HEK293 (cell line): ENCODE results near the gene MTCH1.

Experiments
- CTCF ChIA-PET: fragments of 350-600 bp; formaldehyde crosslinking; extraction: SDS; loops from one replicate; lab custom pipeline; 2021; ENCODE audit warnings: antibody characterized with exemption; lab: Yijun Ruan, JAX
- POLR2A ChIA-PET: fragments of 300-600 bp; formaldehyde crosslinking; extraction: SDS; loops from one replicate; lab custom pipeline; 2020; ENCODE audit warnings: antibody characterized with exemption, inconsistent platforms; lab: Yijun Ruan, JAX
- H3K27ac ChIP-seq: fragments of 200-500 bp; sonication (Bioruptor generic); 2 replicates; pipeline ENCODE4 v1.5.1; 2014; ENCODE audit warnings: low read depth, low read length, control low read depth, inconsistent platforms; ENCODE audit errors: extremely low read depth
- H3K36me3 ChIP-seq, 2 experiments: fragments of 200-500 bp in 1 of 2; sonication (Bioruptor generic) in 1 of 2; 1 replicate in 1 of 2; 2 replicates in 1 of 2; pipeline ENCODE4 v1.5.1; 2014 to 2017; ENCODE audit warnings: inconsistent platforms in 2 of 2, low read length in 2 of 2; ENCODE audit not compliant: control insufficient read depth in 2 of 2, insufficient read depth in 1 of 2
- H3K4me1 ChIP-seq: fragments of 200-500 bp; sonication (Bioruptor generic); 2 replicates; pipeline ENCODE4 v1.5.1; 2014; ENCODE audit warnings: mild to moderate bottlenecking, low read length, inconsistent platforms; ENCODE audit not compliant: control insufficient read depth, insufficient read depth
- H3K4me3 ChIP-seq: 2 replicates; pipeline ENCODE4 v1.5.1; 2011; ENCODE audit warnings: low read depth, mild to moderate bottlenecking, control low read depth, low read length, moderate library complexity
- H3K9me3 ChIP-seq: fragments of 200-500 bp; sonication (Bioruptor generic); 2 replicates; pipeline ENCODE4 v1.5.1; 2014; ENCODE audit warnings: low read depth, low read length, inconsistent platforms; ENCODE audit not compliant: control insufficient read depth, insufficient read depth
- BCL11A ChIP-seq: fragments of 450-650 bp; formaldehyde crosslinking; IDR thresholded peaks from 2 replicates; pipeline ENCODE4 v1.5.1; 2016; ENCODE audit warnings: low read depth, missing biosample characterization, missing genetic modification characterization
- BCL11B ChIP-seq: fragments of 450-650 bp; formaldehyde crosslinking; IDR thresholded peaks from 2 replicates; pipeline ENCODE4 v1.5.1; 2016; ENCODE audit warnings: low read depth, missing biosample characterization, missing genetic modification characterization
- HOXA7 ChIP-seq: sonication (generic); formaldehyde crosslinking; IDR thresholded peaks from 2 replicates; pipeline ENCODE4 v1.8.1; 2022; ENCODE audit warnings: missing genetic modification reagents, borderline replicate concordance
- IKZF3 ChIP-seq: fragments of 450-650 bp; IDR thresholded peaks from 2 replicates; pipeline ENCODE4 v1.5.0; 2018; ENCODE audit warnings: missing biosample characterization, mild to moderate bottlenecking, missing genetic modification characterization, moderate library complexity
- KLF16 ChIP-seq: fragments of 450-650 bp; formaldehyde crosslinking; IDR thresholded peaks from 2 replicates; pipeline ENCODE4 v1.5.1; 2017; ENCODE audit warnings: missing biosample characterization, missing genetic modification characterization
- KLF8 ChIP-seq: fragments of 450-650 bp; formaldehyde crosslinking; IDR thresholded peaks from 2 replicates; pipeline ENCODE4 v1.5.1; 2016; ENCODE audit warnings: missing biosample characterization, missing genetic modification characterization
- SP3 ChIP-seq: fragments of 450-650 bp; formaldehyde crosslinking; IDR thresholded peaks from 2 replicates; pipeline ENCODE4 v1.5.1; 2016; ENCODE audit warnings: missing biosample characterization, missing genetic modification characterization
- ZBTB20 ChIP-seq: fragments of 450-650 bp; formaldehyde crosslinking; IDR thresholded peaks from 2 replicates; pipeline ENCODE4 v1.5.1; 2016; ENCODE audit warnings: missing biosample characterization, missing genetic modification characterization
- ZNF324 ChIP-seq: fragments of 450-650 bp; formaldehyde crosslinking; IDR thresholded peaks from 2 replicates; pipeline ENCODE4 v1.5.1; 2016; ENCODE audit warnings: missing biosample characterization, missing genetic modification characterization
- ZNF335 ChIP-seq: fragments of 450-650 bp; formaldehyde crosslinking; conservative IDR thresholded peaks from 2 replicates; pipeline ENCODE4 v1.5.1; 2016; ENCODE audit warnings: missing biosample characterization, missing genetic modification characterization
- ZNF600 ChIP-seq: fragments of 450-650 bp; formaldehyde crosslinking; IDR thresholded peaks from 2 replicates; pipeline ENCODE4 v1.5.1; 2016; ENCODE audit warnings: missing biosample characterization, missing genetic modification characterization
- TF ChIP-seq, protein P1 (sequence below): fragments of 450-650 bp; formaldehyde crosslinking; IDR thresholded peaks from 2 replicates; pipeline ENCODE4 v1.5.1; 2016; ENCODE audit warnings: missing biosample characterization, missing genetic modification characterization
- TF ChIP-seq, protein P2 (sequence below): fragments of 450-650 bp; formaldehyde crosslinking; IDR thresholded peaks from 2 replicates; pipeline ENCODE4 v1.5.1; 2016; ENCODE audit warnings: missing biosample characterization, missing genetic modification characterization, low read depth
- TF ChIP-seq, protein P3 (sequence below): fragments of 450-650 bp; formaldehyde crosslinking; IDR thresholded peaks from 2 replicates; pipeline ENCODE4 v1.5.1; 2016; ENCODE audit warnings: missing biosample characterization, missing genetic modification characterization
- TF ChIP-seq, protein P4 (sequence below): fragments of 450-650 bp; formaldehyde crosslinking; IDR thresholded peaks from 2 replicates; pipeline ENCODE4 v1.5.1; 2016; ENCODE audit warnings: missing biosample characterization, missing genetic modification characterization
- TF ChIP-seq, protein P5 (sequence below): fragments of 450-650 bp; formaldehyde crosslinking; IDR thresholded peaks from 2 replicates; pipeline ENCODE4 v1.5.1; 2016; ENCODE audit warnings: missing biosample characterization, missing genetic modification characterization
- TF ChIP-seq, protein P6 (sequence below): fragments of 450-650 bp; formaldehyde crosslinking; IDR thresholded peaks from 2 replicates; pipeline ENCODE4 v1.5.1; 2016; ENCODE audit warnings: missing biosample characterization, missing genetic modification characterization

The MTCH1 gene

DNA sequence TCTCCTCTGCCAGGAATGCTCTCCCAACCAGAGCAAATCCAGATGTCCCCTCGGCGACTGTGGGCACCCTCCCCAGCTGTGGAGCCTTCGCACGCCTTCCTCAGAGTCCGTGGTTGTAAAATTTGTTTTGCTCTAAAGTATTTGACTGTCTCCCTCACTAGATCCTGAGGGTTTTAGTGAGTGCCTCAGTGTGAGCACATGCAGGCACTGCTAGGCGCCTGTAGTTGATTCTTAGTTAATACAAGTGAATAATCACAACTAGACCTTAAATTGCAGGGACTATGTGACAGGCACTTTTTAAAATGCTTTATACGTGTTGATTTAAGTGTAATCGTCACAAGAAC is 680 bp upstream of the MTCH1 start (continued):
- TF ChIP-seq, protein P1, sequence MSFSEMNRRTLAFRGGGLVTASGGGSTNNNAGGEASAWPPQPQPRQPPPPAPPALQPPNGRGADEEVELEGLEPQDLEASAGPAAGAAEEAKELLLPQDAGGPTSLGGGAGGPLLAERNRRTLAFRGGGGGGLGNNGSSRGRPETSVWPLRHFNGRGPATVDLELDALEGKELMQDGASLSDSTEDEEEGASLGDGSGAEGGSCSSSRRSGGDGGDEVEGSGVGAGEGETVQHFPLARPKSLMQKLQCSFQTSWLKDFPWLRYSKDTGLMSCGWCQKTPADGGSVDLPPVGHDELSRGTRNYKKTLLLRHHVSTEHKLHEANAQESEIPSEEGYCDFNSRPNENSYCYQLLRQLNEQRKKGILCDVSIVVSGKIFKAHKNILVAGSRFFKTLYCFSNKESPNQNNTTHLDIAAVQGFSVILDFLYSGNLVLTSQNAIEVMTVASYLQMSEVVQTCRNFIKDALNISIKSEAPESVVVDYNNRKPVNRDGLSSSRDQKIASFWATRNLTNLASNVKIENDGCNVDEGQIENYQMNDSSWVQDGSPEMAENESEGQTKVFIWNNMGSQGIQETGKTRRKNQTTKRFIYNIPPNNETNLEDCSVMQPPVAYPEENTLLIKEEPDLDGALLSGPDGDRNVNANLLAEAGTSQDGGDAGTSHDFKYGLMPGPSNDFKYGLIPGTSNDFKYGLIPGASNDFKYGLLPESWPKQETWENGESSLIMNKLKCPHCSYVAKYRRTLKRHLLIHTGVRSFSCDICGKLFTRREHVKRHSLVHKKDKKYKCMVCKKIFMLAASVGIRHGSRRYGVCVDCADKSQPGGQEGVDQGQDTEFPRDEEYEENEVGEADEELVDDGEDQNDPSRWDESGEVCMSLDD (tag by site-specific recombination): 0 out of 2 replicates have a peak, but pooled peaks have one; percentile 4
- no peak for TF ChIP-seq ZNF324 (tag by site-specific recombination)
- TF ChIP-seq, protein P2, sequence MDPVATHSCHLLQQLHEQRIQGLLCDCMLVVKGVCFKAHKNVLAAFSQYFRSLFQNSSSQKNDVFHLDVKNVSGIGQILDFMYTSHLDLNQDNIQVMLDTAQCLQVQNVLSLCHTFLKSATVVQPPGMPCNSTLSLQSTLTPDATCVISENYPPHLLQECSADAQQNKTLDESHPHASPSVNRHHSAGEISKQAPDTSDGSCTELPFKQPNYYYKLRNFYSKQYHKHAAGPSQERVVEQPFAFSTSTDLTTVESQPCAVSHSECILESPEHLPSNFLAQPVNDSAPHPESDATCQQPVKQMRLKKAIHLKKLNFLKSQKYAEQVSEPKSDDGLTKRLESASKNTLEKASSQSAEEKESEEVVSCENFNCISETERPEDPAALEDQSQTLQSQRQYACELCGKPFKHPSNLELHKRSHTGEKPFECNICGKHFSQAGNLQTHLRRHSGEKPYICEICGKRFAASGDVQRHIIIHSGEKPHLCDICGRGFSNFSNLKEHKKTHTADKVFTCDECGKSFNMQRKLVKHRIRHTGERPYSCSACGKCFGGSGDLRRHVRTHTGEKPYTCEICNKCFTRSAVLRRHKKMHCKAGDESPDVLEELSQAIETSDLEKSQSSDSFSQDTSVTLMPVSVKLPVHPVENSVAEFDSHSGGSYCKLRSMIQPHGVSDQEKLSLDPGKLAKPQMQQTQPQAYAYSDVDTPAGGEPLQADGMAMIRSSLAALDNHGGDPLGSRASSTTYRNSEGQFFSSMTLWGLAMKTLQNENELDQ: no peak

DNA sequence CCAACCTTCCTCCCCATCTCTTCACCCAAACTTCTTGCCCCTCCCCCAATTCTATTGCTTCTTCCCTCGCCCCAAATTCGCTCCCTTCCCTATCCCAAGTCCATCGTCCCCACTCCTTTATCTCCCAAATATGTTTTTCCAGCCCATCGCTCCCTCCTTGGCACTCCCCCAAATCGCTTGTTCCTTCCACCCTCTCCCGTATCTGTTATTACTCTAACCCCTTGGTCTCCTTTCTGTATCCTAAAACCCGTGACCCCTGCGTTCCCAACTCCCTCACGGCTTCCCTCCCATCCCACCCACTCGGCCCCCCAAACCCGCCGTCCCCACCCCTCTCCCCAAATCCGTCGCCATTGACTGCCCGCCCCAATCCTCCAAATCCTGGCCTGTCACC is 584 bp downstream of the MTCH1 start:
- Histone ChIP-seq H3K27ac (peak overlapping the region; percentile 92), H3K4me1 (peaks cover 14% of the 10 kb centered on the region), H3K36me3 (peaks cover 0 to 19% of the 10 kb centered on the region in 2 experiments; a peak in 2 of 3 replicates), H3K4me3 (peak overlapping the region; percentile 77), H3K9me3 (no peaks in the 10 kb centered on the region)
- CTCF ChIA-PET: interaction anchor here (0.6 to 5.1 kb wide), 4 partner anchors 34 to 183 kb away, joined by 3 to 41 read pairs (median 4); no protein-coding TSS in a partner anchor
- POLR2A ChIA-PET: interaction anchor here (0.5 to 1.8 kb wide), 33 partner anchors 9 to 390 kb away, joined by 3 to 20 read pairs (median 4); partner anchors contain the start of genes C6orf89, CDKN1A, PIM1 and PPIL1
- TF ChIP-seq IKZF3 (tag by site-specific recombination) (no peak), ZNF335 (tag by site-specific recombination) (peak; percentile 48; the same call in 1 of the 2 replicates), KLF8 (no peak)
- TF ChIP-seq, protein P3, sequence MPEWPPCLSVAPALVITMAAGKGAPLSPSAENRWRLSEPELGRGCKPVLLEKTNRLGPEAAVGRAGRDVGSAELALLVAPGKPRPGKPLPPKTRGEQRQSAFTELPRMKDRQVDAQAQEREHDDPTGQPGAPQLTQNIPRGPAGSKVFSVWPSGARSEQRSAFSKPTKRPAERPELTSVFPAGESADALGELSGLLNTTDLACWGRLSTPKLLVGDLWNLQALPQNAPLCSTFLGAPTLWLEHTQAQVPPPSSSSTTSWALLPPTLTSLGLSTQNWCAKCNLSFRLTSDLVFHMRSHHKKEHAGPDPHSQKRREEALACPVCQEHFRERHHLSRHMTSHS: 0 out of 2 replicates have a peak, but pooled peaks have one; percentile 23

DNA sequence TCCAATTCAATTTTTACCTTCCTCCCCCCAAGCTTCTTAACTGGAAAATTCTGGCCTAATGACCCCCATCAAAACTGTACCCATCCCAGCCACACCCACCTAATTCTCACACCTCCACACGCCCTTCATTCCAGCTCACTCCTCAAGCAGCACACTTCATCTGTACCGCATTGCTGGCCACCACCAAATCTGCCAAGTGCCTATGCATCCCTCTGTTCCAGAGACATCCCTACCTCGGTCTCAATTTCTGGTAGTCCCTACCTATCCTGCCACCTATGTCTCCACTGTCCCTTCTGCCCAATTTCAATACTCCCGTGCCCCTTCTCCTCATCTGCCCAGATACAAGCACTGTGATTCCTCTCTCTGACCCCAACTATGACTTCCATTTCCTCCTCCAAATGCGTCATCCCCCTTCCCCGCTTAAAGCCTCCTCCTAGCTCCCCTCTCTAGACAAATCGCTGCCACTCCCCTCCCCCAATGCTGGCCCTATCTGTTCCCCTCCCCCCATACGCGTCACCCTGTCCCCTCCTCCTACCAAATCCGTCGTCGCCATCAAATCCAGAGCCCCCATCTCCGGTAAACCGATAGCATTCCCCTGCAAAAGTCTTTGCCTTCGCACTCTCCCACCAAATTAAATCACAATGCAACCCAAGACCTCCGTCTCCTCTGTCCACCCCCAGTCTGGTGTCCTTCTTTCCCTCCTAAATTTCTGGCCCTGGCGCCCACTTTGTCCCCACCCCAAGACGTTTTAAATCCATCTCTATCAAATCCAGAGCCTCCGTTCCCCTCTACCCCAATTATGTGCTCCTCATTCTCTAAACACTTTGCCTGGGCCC is 1.2 kb downstream of the MTCH1 start:
- no peaks in the 10 kb centered on the region for H3K9me3 ChIP-seq
- peaks cover 14% of the 10 kb centered on the region for H3K4me1 ChIP-seq
- ChIA-PET POLR2A (interaction anchor here (0.6 to 1.8 kb wide), 12 partner anchors 9 to 1068 kb away, joined by 3 to 17 read pairs (median 4); partner anchors contain the start of genes PIM1 and PPIL1), CTCF (interaction anchor here (0.6 to 5.1 kb wide), 4 partner anchors 34 to 679 kb away, joined by 3 to 41 read pairs (median 5); no protein-coding TSS in a partner anchor)
- peaks cover 0 to 25% of the 10 kb centered on the region in 2 experiments; a peak in 2 of 3 replicates for H3K36me3 ChIP-seq
- H3K27ac ChIP-seq: peak overlapping the region; percentile 38; the same call in 1 of the 2 replicates
- H3K4me3 ChIP-seq: peak overlapping the region; percentile 77
- TF ChIP-seq, protein P1 (tag by site-specific recombination): 0 out of 2 replicates have a peak, but pooled peaks have one; percentile 20
- TF ChIP-seq BCL11B (tag by site-specific recombination) (0 out of 2 replicates have a peak, but pooled peaks have one; percentile 37), KLF16 (tag by site-specific recombination) (peak; percentile 34; the same call in 1 of the 2 replicates), HOXA7 (CRISPR knock-in tag) (no peak), BCL11A (tag by site-specific recombination) (0 out of 2 replicates have a peak, but pooled peaks have one; percentile 11), SP3 (peak; percentile 79), ZNF600 (tag by site-specific recombination) (peak; percentile 83), ZBTB20 (tag by site-specific recombination) (peak; percentile 37; the same call in 1 of the 2 replicates)
- TF ChIP-seq, protein P4, sequence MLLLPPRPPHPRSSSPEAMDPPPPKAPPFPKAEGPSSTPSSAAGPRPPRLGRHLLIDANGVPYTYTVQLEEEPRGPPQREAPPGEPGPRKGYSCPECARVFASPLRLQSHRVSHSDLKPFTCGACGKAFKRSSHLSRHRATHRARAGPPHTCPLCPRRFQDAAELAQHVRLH (tag by site-specific recombination): 0 out of 2 replicates have a peak, but pooled peaks have one; percentile 12
- TF ChIP-seq, protein P5, sequence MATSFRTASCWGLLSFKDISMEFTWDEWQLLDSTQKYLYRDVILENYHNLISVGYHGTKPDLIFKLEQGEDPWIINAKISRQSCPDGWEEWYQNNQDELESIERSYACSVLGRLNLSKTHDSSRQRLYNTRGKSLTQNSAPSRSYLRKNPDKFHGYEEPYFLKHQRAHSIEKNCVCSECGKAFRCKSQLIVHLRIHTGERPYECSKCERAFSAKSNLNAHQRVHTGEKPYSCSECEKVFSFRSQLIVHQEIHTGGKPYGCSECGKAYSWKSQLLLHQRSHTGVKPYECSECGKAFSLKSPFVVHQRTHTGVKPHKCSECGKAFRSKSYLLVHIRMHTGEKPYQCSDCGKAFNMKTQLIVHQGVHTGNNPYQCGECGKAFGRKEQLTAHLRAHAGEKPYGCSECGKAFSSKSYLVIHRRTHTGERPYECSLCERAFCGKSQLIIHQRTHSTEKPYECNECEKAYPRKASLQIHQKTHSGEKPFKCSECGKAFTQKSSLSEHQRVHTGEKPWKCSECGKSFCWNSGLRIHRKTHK (tag by site-specific recombination): no peak
- TF ChIP-seq, protein P6, sequence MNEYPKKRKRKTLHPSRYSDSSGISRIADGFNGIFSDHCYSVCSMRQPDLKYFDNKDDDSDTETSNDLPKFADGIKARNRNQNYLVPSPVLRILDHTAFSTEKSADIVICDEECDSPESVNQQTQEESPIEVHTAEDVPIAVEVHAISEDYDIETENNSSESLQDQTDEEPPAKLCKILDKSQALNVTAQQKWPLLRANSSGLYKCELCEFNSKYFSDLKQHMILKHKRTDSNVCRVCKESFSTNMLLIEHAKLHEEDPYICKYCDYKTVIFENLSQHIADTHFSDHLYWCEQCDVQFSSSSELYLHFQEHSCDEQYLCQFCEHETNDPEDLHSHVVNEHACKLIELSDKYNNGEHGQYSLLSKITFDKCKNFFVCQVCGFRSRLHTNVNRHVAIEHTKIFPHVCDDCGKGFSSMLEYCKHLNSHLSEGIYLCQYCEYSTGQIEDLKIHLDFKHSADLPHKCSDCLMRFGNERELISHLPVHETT (tag by site-specific recombination): 0 out of 2 replicates have a peak, but pooled peaks have one; percentile 25
